GM21367 (cell line): ENCODE results near the gene ATP2C1.
"Not testable (repeated sequence)": the region's sequence is repeated elsewhere in the genome, so short reads cannot be mapped to it uniquely, and the experiment has no call there.

Experiments used
- ATAC-seq: cut with Tn5 transposase; IDR thresholded peaks from one replicate; pipeline ENCODE4 v1.9.1; 2021; ENCODE audit not compliant: unreplicated experiment

Gene ATP2C1

GRCh38 chr3:130935761-130936492, 42.0 kb downstream of the ATP2C1 start:
- ATAC-seq, result no peak

DNA sequence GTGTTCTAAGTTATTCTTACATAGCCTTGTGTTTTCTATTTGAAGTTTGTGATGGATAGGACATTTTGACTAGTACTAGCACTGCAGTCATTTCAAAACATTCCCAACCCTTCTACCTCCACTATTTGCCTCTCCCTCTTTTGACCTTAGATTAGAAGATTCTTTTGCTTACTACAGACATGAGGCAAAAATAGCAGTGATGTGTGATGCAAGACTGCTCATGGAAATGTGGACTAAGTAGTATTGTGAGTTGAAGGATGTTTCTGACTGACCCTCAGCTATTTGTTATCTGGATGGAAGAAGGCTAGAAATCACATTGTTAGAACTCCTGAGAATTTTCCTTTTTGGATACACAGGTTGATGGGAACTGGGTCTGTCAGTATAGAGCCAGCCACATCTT, 45.9 kb downstream of the ATP2C1 start:
- ATAC-seq, result no peak

GRCh38 chr3:130941793-130942192, 47.9 kb downstream of the ATP2C1 start:
- no peak for ATAC-seq

- no peak for ATAC-seq
Measured at GRCh38 chr3:130946882-130947281, 53.0 kb downstream of the ATP2C1 start.

DNA sequence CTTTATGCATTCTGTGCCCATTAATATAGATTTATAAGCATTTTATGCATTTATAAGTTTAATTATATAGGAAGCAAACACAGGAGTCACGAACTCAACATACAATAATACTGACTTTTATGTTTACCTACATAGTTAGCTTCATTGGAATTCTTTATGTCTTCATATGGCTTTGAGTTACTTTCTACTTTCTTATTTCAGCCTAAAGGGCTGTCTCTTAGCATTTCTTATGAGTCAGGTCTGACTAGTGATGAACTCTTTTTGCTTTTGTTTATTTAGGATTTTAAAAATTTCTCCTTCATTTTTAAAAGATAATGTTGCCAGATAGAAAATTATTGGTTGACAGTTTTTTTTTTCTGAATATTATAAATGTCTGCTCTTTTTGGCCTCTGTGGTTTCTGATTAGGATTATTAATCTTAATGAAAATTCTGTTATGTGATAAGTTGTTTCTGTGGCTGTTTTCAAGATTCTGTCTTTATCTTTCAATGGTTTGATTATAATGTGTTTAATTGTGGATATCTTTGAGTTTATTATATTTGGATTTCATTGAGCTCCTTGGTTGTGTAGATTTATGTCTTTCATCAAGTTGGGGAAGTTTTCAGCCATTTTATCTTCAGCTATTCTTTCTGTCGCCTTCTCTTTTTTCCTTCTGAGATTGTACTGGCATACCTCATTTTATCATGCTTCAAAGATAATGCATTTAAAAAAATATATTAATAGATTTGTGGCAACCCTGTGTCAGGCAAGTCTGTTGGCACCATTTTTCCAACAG, 54.3 kb downstream of the ATP2C1 start:
- no peak for ATAC-seq

DNA sequence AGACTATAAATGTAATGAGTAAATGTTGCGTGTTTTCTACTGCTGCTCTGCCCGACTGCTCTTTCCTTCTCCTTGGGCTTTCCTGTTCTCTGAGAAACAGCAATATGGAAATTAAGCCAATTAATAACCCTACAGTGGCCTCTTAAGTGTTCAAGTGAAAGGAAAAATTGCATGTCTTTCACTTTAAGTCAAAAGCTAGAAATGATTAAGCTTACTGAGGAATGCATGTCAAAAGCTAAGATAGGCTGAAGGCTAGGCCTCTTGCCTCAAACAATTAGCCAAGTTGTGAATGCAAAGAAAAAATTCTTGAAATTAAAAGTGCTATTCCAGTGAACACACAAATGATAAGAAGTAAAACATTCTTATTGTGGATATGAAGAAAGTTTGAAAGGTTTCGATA, 55.0 kb downstream of the ATP2C1 start:
- no peak for ATAC-seq

- ATAC-seq, result no peak
Measured at GRCh38 chr3:130950124-130950523, 56.2 kb downstream of the ATP2C1 start.

DNA sequence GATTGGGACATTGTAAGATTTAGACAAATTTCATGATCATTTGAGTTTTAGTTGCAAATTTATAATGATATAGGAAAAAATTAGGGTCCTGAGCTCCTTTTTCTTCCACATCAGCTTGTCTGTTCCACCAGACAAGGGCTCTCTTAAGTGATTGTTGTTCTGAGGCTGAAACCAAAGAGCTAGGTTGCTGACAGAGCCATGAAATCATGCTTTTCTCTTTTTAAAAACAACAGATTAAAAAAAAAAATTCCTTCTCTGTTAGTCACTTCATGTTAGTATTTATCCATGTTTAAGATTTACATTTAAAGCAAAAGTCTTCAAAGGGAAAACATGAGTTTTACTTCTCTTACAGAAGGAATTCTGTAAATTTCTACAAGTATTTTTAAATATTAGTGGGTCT, 56.8 kb downstream of the ATP2C1 start:
- ATAC-seq, result no peak

DNA sequence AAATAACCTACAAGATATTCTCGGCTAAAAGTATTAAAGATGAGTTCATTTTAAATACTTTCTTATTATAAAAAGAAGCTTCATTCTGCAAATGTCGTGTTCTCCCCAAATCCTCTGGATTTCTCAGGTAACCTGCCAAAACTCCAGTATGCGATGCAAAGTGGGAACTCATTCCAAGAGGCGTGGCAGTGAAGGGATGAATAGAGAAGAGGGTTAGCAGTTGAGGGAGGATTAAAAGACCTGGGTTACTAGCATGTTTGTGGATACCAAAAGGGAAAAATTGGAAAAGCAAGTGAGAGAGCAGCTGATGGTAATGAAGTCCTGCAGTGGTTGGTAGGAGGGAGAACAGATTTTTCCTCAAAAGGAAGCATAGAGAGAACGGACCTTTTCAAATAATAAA, 61.6 kb downstream of the ATP2C1 start:
- ATAC-seq, result no peak

DNA sequence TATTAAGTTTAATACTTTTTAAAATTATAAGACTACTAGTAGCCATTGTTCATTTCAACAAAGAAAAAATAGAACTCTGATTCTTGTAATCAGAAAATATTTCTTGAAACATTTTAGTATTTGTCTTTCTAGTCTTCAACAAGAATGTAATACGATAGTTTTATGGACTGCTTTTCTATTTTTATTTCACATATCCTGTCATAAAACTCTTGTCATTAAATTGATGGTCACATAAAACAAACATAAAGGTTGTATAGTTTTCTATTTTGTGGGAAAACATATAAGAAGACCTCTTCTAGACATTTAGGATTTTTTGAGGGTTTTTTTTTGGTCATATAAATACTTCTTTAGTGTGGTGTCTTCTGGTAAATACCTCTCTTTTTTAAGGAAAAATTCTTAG, 62.4 kb downstream of the ATP2C1 start:
- no peak for ATAC-seq

GRCh38 chr3:130956721-130957120, 62.8 kb downstream of the ATP2C1 start:
- no peak for ATAC-seq

DNA sequence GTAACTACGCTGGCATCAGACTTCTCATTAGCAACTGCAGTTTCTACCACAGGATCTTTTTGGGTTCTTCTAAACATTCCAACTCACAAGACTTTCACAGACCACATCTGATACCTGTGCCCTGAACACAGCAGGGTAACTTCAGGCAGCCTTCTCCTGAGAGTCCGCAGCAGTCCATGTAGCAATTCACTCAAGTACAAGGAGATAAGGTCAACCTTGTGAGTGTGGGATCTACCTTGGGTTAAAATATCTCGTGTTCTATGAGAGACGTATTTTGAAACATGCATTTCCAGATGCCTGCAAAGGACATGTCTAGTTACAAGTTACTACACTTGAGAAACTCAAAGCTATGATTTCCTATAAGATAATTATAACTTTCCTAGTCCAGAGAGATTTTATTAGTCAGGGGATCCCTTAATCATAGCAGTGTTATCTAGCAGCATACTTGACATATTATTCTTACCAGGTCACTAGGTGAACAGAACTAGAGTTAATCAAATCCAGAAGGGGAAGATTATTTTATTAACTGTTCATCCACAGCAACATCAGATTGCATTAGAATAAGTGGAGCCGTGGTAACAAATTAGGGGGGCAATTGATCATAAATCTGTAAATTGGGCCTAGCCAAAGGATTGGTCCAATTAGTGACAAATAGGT, 66.4 kb downstream of the ATP2C1 start:
- ATAC-seq, result no peak

DNA sequence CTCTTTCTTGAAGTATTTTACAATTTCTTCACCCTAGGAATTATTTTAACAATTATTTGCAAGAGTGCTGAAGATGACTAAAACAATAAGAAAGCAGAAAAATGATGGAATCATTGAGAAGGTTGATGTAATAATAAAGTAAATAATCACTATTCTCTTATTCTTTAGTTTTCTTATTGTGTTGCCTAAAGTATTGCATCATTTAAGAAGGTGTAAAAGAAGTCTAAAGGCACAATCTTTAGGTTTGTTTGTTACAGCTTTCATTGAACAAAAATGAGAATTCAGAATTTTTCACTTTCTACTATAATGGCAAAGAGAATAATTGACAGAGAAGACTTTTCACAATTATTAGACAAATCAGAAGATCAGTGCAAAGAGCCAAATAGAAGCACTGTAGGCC, 67.6 kb downstream of the ATP2C1 start:
- no peak for ATAC-seq

- ATAC-seq, result no peak
Measured at GRCh38 chr3:130963444-130963843, 69.6 kb downstream of the ATP2C1 start.

DNA sequence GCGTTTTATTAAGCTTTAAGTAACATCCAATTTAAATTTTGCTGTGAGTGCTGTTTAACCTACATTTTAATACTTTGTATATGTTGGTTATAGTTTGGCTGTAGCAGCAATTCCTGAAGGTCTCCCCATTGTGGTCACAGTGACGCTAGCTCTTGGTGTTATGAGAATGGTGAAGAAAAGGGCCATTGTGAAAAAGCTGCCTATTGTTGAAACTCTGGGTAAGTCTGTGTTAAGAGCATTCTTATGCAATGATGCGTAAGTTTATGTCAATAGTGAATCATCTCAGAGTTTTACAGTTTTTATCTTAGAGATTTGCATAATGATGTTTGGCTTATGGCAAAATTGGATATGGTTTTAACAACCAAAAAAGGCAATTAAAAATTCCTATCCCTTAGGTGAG, 70.0 kb downstream of the ATP2C1 start:
- no peak for ATAC-seq

DNA sequence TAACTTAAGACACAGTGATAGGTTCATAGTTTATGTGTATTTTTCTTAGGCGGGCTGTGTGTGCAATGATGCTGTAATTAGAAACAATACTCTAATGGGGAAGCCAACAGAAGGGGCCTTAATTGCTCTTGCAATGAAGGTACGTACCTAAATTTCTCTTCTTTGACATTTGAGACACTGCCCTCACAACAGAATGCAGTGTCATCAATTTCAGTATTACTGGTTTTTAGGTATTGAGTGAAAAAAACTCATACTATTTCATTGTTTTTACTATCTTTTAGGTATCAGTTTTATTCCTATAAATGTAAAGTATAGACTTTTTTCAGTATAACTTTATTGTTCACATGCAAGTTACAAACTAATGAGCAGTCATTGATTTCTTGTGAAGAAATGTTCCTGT, 73.4 kb downstream of the ATP2C1 start:
- ATAC-seq, result no peak

DNA sequence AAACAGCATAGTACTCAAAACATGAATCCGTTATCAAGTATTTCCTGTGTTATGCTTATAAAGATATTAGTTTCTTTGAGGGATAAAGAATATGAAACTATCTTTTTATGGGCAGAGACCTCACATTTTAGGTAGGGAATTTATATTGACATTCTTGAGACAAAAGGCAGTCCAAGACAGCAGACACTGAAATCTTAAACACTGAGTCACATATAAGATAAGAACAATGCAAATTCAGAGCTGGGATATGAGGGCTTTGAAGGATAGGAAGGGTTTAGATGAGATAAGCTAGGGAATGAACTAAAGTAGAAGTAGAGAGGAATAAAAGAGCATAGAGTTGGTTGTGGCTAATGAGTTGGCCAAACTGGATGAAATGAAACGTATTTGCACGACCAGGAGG, 74.3 kb downstream of the ATP2C1 start:
- no peak for ATAC-seq

DNA sequence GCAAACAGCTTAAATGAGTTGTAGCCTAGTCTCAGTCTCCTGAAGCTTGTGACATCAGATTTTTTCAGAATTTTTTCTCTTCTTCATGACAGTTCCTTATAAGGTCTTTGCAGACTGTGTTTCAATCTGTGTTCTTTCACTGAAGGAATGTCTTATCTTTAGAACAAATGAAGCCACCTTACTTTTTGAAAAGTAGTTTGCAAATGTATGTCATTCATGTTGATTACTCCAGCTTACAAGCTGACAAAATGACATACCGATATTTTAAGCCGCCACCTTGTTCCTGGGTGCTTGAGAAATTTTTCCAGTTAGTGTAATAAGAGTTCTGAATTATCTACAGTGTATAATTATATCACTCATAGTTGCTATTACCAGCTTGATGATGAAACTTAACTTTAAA, 75.7 kb downstream of the ATP2C1 start:
- no peak for ATAC-seq

GRCh38 chr3:130971208-130971607, 77.3 kb downstream of the ATP2C1 start:
- ATAC-seq, result no peak

DNA sequence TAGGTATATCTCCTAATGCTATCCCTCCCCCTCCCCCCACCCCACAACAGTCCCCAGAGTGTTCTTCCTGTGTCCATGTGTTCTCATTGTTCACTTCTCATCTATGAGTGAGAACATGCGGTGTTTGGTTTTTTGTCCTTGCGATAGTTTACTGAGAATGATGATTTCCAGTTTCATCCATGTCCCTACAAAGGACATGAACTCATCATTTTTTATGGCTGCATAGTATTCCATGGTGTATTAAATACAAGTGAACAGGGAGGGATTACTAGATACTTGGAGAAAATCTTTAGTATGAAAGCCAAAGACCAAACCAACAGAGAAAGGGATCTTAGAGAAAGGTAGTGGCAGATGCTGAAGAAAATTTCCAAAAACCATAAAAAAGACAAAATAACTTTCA, 78.7 kb downstream of the ATP2C1 start:
- ATAC-seq, result not testable (repeated sequence)

GRCh38 chr3:130973406-130973805, 79.5 kb downstream of the ATP2C1 start:
- no peak for ATAC-seq

DNA sequence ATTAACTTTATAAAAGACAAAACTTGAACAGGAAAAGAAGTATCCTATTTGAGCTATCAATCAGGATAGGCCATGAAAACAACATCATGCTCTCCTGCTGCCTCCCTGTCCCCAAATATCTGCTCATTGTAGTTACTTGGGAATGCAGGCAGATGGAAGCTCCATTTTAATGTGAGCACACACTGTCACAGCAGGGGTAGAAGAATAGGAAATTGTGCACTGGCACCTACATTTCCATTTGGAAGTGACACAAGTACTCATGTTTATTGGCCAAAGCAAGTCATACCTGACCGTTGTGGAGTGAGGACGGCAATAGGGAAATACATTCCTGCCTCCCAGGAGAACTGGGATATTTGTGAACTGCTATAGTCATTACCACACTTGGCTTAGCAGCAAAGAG, 80.3 kb downstream of the ATP2C1 start:
- no peak for ATAC-seq
